Stimulated activated naive B cell treated with anti-CD40 and anti-IgM and Interleukin-4, amounts not matched to agents 10 μg/mL and 1 μg/mL and 100 μg/mL, for 72 hours (primary cell): ENCODE data around the gene ZFAND3.

Experiments
- ATAC-seq, 2 donors: fragments of 150-1000 bp; cut with Tn5 transposase; replicated peaks; 2 replicates each; pipeline ENCODE4 v1.10.0; 2021; ENCODE audit warnings: moderate library complexity in 1 of 2
- DNase-seq: peaks from one replicate; pipeline ENCODE4 v3.0.0; 2021
- H3K27ac Mint-ChIP-seq: one replicate; pipeline ENCODE4 v1.8.0; 2022; ENCODE audit warnings: mild to moderate bottlenecking, mixed read lengths
- H3K27me3 Mint-ChIP-seq, 2 donors: one replicate each; pipeline ENCODE4 v1.8.0; 2022; ENCODE audit warnings: mixed read lengths in 2 of 2
- H3K36me3 Mint-ChIP-seq, 2 donors: one replicate each; pipeline ENCODE4 v1.8.0; 2022; ENCODE audit warnings: mixed read lengths in 2 of 2, mild to moderate bottlenecking in 1 of 2
- H3K4me1 Mint-ChIP-seq, 2 donors: one replicate each; pipeline ENCODE4 v1.8.0; 2022; ENCODE audit warnings: mixed read lengths in 2 of 2, mild to moderate bottlenecking in 1 of 2
- H3K4me3 Mint-ChIP-seq, 2 donors: one replicate each; pipeline ENCODE4 v1.8.0; 2022; ENCODE audit warnings: mild to moderate bottlenecking in 2 of 2, mixed read lengths in 2 of 2, moderate library complexity in 1 of 2
- H3K9me3 Mint-ChIP-seq, 2 donors: one replicate each; pipeline ENCODE4 v1.8.0; 2022; ENCODE audit warnings: mixed read lengths in 2 of 2, mild to moderate bottlenecking in 1 of 2

The ZFAND3 gene

DNA sequence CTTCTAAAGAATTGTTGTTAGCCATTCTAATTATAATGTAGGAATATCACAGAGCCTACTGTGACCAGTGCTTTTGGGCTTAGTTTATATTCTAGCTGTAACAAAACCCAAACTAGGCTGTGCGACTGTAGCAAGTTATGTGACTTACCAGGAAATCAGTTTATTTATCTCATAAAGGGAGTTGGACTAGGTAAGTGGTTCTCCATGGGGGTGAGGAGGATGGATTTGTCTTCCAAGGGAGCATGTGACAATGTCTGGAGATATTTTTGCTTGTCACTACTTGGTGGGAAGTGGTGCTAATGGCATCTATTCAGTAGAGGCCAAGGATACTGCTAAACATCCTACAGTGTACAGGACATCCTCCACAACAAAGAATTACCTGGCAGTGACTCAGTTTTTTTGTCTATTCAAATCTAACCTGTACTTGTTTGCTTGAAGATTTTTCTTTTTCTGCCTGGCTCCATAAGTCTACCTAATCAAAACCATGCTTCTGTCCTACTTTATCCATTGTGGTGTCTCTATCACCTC, 32.5 kb downstream of the ZFAND3 start:
- Mint-ChIP-seq H3K27me3 (no peaks in the 10 kb centered on the region), H3K36me3 (peaks cover 12 to 16% of the 10 kb centered on the region in 2 donors), H3K4me3 (no peak overlapping the region), H3K27ac (no peak overlapping the region), H3K9me3 (no peaks in the 10 kb centered on the region), H3K4me1 (peaks cover 32 to 63% of the 10 kb centered on the region in 2 donors)
- DNase-seq: no peak
- no peak for ATAC-seq

DNA sequence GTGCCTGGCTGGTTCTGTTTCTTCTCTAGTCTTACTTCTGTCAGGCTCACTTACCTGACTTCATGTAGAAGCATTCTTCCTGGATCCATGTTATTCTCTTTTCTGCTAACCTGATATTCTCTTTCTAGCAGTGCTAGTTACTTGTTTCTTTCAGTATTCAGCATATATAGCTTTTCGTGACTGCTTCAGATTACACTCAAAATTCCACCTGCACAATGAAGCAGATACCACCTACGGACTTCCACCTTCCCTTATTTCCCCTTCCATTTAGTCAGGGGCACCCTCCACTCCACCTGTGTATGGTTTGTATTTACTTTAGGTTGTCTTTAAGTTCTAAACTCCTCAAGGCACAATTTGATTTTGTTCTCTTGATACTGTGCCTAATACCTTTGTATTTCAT, 36.8 kb downstream of the ZFAND3 start:
- H3K4me1 Mint-ChIP-seq: peaks cover 34 to 63% of the 10 kb centered on the region in 2 donors
- ATAC-seq (no peak), DNase-seq (no peak)
- H3K27ac Mint-ChIP-seq: no peak overlapping the region
- no peaks in the 10 kb centered on the region for H3K9me3 Mint-ChIP-seq
- H3K4me3 Mint-ChIP-seq: no peak overlapping the region
- peaks cover 10 to 12% of the 10 kb centered on the region in 2 donors for H3K36me3 Mint-ChIP-seq
- no peaks in the 10 kb centered on the region for H3K27me3 Mint-ChIP-seq

DNA sequence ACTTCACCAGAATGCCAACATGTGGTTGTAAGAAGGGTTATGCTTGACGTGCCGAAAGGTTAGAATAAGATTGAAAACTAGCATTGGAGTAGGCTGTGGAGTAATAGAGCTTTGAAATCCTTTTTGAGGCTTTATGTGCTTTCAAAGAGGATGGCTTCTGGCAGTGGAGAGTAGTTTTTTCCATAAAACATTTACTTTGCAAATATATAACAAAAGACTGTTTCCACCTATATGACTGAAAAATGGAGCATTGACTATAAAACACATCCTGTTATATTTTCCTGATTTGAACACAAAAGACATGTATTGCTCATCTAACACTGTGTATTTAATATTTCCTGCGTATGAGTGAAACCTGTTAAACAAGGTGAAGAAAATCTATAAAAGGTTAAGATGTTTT, 38.8 kb downstream of the ZFAND3 start:
- no peak overlapping the region for H3K4me3 Mint-ChIP-seq
- ATAC-seq (no peak), DNase-seq (no peak)
- H3K4me1 Mint-ChIP-seq: peaks cover 24 to 56% of the 10 kb centered on the region in 2 donors
- H3K27me3 Mint-ChIP-seq: no peaks in the 10 kb centered on the region
- peaks cover 6 to 12% of the 10 kb centered on the region in 2 donors for H3K36me3 Mint-ChIP-seq
- no peak overlapping the region for H3K27ac Mint-ChIP-seq
- H3K9me3 Mint-ChIP-seq: no peaks in the 10 kb centered on the region

DNA sequence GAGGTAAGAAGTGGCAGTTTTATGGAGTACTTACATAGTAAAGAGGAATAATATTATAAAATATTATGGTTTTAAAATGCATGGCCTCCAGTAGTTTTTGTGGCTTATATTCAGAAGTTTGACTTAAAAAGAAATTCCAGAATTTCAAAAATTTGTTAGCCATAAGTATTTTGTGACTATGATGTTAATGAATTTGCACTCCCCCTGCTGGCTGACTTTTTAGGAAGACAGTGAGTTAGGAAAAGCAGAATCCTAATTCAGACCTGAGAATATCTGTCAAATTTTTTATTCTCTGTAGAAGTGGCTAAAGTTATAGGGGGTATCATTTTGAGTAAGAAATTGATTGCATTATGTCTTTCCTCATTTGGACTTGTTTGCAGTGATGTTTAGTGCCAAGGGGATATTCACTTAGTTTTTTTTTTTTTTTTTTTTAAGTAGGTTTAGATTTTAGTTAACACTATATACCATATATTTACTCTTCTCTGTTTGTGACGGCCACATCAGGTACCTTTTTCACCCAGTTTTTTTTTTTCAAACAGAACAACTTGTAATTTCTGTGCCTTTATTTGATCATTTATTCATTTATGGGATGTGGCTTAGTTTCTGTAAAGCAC, 40.8 kb downstream of the ZFAND3 start:
- H3K27ac Mint-ChIP-seq: no peak overlapping the region
- H3K9me3 Mint-ChIP-seq: no peaks in the 10 kb centered on the region
- no peak for DNase-seq
- H3K27me3 Mint-ChIP-seq: no peaks in the 10 kb centered on the region
- H3K36me3 Mint-ChIP-seq: peaks cover 9 to 12% of the 10 kb centered on the region in 2 donors
- no peak for ATAC-seq
- no peak overlapping the region for H3K4me3 Mint-ChIP-seq
- peaks cover 27 to 65% of the 10 kb centered on the region in 2 donors for H3K4me1 Mint-ChIP-seq

DNA sequence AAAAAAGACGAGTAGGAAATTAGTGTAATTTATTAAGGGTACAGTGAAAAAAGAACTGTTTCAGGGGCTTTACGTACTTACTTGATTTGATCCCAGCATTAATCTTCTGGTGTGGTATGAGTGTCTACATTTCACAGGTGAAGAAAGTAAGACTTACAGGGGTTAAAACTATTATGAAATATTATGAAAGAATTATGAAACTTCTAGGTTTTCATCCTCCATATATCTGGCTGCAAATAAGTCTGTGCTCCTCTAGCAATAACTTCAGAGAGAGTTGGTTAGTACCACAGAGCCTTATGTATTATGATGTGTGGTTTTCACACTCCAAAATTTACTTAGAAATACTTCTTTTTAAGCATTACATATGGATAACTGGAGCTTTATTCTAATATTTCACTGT, 41.9 kb downstream of the ZFAND3 start:
- ATAC-seq (no peak), DNase-seq (no peak)
- Mint-ChIP-seq H3K27ac (no peak overlapping the region), H3K27me3 (no peaks in the 10 kb centered on the region), H3K9me3 (no peaks in the 10 kb centered on the region), H3K36me3 (peaks cover 2 to 5% of the 10 kb centered on the region in 2 donors), H3K4me3 (no peak overlapping the region), H3K4me1 (peaks cover 29 to 65% of the 10 kb centered on the region in 2 donors)

DNA sequence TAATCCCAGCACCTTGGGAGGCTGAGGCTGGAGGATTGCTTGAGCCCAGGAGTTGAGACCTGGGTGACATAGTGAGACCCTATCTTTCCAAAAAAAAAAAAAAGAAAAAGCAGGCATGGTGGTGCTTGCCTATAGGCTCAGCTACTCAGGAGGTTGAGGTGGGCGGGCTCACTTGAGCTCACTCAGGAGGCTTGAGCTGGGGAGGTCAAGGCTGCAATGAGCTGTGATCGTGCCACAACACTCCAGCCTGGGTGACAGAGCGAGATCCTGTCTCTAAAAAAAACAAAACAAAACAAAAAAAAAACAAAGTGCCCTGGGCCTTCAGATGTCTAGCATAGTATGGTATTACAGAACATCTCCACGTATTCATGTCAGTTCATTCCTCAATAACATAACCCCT, 42.9 kb downstream of the ZFAND3 start:
- H3K27me3 Mint-ChIP-seq: no peaks in the 10 kb centered on the region
- DNase-seq (no peak), ATAC-seq (no peak)
- peaks cover 36 to 65% of the 10 kb centered on the region in 2 donors for H3K4me1 Mint-ChIP-seq
- H3K4me3 Mint-ChIP-seq: no peak overlapping the region
- no peaks in the 10 kb centered on the region for H3K9me3 Mint-ChIP-seq
- H3K27ac Mint-ChIP-seq: no peak overlapping the region
- H3K36me3 Mint-ChIP-seq: peaks cover 2 to 5% of the 10 kb centered on the region in 2 donors

DNA sequence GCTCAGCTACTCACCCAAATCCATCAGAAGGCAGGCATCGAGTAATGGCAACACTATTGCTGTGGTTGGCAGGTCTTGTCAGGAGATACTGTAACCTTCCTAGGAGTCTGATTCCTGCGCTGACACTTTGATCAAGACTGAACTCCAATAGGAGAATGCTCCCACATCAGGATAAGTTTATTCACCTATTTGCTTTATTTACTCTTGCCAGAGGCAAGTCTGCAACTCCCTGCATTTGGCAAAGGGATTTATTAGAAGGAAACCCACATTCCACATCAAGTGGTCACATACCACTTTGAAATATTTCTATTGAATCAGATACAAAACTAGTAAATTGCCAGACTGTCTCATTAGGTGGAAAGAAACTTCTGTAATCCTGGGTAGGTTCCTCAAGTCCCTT, 43.5 kb downstream of the ZFAND3 start:
- no peak overlapping the region for H3K4me3 Mint-ChIP-seq
- ATAC-seq: no peak
- no peak overlapping the region for H3K27ac Mint-ChIP-seq
- no peaks in the 10 kb centered on the region for H3K27me3 Mint-ChIP-seq
- H3K36me3 Mint-ChIP-seq: peaks cover 2 to 5% of the 10 kb centered on the region in 2 donors
- H3K9me3 Mint-ChIP-seq: no peaks in the 10 kb centered on the region
- no peak for DNase-seq
- H3K4me1 Mint-ChIP-seq: peaks cover 33 to 65% of the 10 kb centered on the region in 2 donors

DNA sequence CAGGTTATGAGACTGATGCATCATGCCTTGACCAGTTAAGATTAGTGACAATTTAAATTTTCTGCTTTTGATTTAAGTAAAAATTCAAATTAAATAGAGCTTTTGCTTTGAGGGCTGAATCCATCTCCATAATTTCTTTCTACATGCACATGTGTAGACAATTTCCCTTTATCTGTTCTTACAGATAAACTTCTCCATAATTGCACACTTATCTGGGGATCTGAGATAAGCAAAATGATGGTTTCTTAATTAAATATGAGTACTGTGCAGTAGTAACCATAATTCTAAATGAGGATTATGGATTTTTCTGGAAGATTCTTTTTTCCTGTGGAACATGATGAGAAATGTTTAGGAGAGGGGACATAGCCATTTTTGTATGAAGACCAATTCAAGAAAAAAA, 44.7 kb downstream of the ZFAND3 start:
- Mint-ChIP-seq H3K27me3 (no peaks in the 10 kb centered on the region), H3K27ac (no peak overlapping the region), H3K9me3 (no peaks in the 10 kb centered on the region), H3K4me3 (no peak overlapping the region), H3K4me1 (peaks cover 34 to 65% of the 10 kb centered on the region in 2 donors), H3K36me3 (peaks cover 2 to 5% of the 10 kb centered on the region in 2 donors)
- DNase-seq (no peak), ATAC-seq (no peak)

DNA sequence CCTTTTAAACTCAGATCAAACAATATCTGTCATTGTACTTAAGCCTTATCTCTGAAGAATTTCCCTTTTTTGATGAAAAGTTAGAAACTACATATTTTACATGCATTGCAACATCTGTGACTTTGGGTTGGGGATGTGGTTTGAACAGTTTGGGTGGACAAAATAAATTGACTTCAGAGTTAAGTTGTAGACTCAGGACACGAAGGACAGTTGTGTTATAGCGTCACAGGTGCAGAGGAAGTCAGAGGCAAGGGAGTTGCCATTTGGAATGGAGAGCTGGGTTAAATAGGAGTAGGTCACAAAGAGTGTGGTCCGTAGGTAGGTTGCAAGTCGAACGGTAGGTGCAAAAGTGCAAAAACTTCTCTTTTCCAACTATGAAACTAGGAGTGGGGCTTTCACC, 46.0 kb downstream of the ZFAND3 start:
- peaks cover 33 to 69% of the 10 kb centered on the region in 2 donors for H3K4me1 Mint-ChIP-seq
- no peaks in the 10 kb centered on the region for H3K9me3 Mint-ChIP-seq
- H3K36me3 Mint-ChIP-seq: peaks cover 2 to 5% of the 10 kb centered on the region in 2 donors
- H3K27me3 Mint-ChIP-seq: no peaks in the 10 kb centered on the region
- ATAC-seq: no peak
- DNase-seq: no peak
- peak overlapping the region in 1 of 2 donors; percentile 3 for H3K4me3 Mint-ChIP-seq
- peak overlapping the region; percentile 20 for H3K27ac Mint-ChIP-seq

DNA sequence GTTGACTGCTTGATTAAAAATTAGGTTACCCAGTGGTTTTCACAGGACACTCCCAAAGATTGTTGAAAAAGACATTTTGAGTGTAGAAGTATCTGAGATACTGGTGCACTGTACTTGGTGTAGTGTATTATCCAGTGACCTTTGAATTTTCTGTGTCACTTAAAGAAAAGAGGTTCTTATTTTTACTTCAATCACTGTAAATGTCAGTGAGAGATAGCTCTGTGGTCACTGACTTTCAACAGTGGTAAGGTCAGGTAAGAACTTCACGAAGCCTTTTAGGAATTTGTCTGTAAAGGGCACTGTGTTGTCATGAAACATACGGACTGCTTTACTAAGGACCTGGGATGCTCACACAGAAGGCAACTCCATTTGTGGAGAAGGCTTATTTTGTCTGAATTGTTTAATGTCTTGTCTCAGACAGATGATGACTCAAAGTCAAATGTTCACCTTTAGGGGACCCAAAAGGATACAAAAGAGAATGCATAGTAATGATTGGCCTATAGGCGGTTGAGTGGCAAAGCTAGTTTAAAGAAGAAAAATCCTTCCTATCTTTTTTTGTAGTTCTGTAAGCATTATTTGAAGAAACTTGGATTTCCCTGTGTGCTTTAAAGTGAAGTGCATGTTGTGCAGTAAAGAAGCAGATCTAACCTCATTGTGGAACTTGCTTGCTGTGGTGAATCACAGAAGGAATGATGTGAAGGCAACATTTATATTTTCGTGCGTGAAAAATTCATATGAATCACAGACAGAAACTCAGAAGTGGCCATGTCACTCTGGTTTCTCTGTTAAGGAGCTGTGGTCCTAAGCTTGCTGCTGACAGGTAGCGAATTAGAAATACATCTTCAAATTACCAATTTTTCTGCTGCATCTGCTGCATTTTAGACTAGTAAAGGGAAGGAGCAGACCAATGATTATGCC, 47.3 kb downstream of the ZFAND3 start:
- no peak for DNase-seq
- Mint-ChIP-seq H3K4me3 (peak overlapping the region; percentile 5 to 55), H3K36me3 (peaks cover 8 to 13% of the 10 kb centered on the region in 2 donors), H3K9me3 (peaks cover 6% of the 10 kb centered on the region in 2 donors), H3K27me3 (no peaks in the 10 kb centered on the region), H3K4me1 (peaks cover 34 to 69% of the 10 kb centered on the region in 2 donors), H3K27ac (peak overlapping the region; percentile 44)
- peak; percentile 64 to 83 for ATAC-seq

DNA sequence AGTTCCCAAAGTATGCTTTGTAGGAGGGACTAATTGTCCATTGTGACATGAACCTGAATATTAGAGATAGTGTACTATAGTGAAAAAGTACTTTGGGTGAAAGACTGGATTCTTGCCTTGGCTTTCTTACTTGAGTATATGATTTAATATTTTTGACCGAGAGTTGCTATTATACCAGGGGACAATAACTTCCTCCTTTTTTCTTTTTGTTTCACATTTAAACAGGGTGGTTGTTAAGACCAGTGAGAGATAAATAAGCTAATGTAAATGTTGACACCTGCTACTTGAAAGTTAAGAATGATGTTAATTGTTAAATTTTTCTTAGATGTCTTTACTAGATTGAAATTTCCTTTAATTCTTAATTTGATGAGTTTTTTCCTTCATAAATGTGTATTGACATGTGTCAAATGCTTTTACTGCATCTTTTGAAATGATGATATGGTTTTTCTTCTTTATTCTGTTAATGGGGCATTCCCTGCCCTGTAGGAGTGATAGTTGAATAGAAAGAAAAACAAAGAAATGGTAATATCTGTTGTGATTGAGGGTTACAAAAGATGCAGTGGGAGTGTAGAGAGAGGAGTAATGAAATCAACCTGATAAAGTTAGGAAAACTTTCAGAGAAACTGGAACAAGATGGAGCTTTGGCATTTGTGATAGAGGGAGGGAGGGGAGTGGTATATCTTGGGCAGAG, 48.4 kb downstream of the ZFAND3 start:
- H3K9me3 Mint-ChIP-seq: peaks cover 8 to 9% of the 10 kb centered on the region in 2 donors
- H3K27ac Mint-ChIP-seq: peak overlapping the region; percentile 38
- peak overlapping the region; percentile 2 to 60 for H3K4me3 Mint-ChIP-seq
- ATAC-seq (peak; percentile 56 to 62), DNase-seq (no peak)
- H3K36me3 Mint-ChIP-seq: peaks cover 15 to 17% of the 10 kb centered on the region in 2 donors
- H3K27me3 Mint-ChIP-seq: no peaks in the 10 kb centered on the region
- peaks cover 38 to 72% of the 10 kb centered on the region in 2 donors for H3K4me1 Mint-ChIP-seq

DNA sequence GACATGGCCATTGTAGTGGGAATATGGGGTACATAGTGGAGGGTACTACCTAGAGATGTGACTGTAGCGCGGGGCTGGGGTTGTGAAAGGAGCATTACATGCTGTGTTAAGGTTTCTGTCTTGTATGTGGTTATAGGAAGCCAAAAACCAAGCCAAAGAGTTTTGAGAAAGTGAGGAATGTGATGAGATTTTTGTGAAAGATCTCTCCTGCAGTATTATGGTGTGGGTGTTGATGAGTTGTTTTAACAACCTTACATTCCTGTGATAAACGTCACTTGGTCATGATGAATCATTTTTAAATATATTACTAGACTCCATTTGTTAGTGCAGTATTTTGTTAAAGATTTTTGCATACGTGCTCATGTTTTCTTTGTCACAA, 48.9 kb downstream of the ZFAND3 start:
- Mint-ChIP-seq H3K27ac (peak overlapping the region; percentile 38), H3K9me3 (peaks cover 8 to 9% of the 10 kb centered on the region in 2 donors), H3K4me3 (peak overlapping the region; percentile 2 to 60), H3K27me3 (no peaks in the 10 kb centered on the region), H3K36me3 (peaks cover 17 to 20% of the 10 kb centered on the region in 2 donors), H3K4me1 (peaks cover 40 to 70% of the 10 kb centered on the region in 2 donors)
- ATAC-seq: no peak
- DNase-seq: no peak

DNA sequence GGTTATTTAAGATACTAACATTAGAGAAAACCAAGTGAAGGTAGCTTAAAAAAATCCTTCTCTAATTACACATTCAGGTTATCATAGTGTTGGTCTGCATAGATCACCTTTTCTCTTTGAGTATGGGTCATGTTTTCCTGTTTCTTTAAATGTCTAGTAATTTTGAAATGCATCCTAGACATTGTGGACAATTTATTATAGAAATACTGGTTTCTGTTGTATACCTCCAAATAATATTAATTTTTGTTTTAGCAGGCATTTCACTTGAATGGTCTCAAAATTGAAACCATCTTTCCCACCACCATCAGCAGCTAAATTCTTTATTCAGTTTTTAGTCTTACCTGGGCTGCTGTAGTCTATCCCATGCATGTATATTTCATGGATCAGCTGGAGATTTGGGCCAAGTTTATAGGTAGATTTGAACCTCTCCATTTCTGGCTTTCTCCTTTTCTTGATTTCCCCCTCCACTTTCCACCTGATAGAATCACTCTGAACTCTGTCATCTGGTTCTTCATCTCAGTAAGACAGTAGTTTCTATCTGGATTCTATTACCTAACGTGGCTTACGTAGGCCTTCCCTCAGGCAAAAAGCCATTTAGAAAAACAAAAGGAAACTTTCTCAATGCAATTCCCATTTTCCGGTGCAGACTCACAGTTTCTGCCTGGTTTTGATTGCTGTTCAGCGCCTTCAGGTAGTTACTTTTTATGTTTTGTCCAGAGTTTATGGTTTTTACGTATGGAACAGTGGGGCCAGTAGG, 52.3 kb downstream of the ZFAND3 start:
- Mint-ChIP-seq H3K4me3 (no peak overlapping the region), H3K27me3 (no peaks in the 10 kb centered on the region), H3K4me1 (peaks cover 29 to 60% of the 10 kb centered on the region in 2 donors), H3K36me3 (peaks cover 18 to 28% of the 10 kb centered on the region in 2 donors), H3K9me3 (peaks cover 8 to 9% of the 10 kb centered on the region in 2 donors), H3K27ac (no peak overlapping the region)
- no peak for ATAC-seq
- no peak for DNase-seq
